ENCODE data around the gene GLOD4. TPM values are rescaled to one million over a fixed set of nuclear protein-coding genes. Genes with fewer than 3 reads are reported as not detected.

Gene GLOD4
- total RNA-seq, 1 donor from 2014 or later, result 79.9 TPM

GRCh38 chr17:725084-725483 lies 57.0 kb downstream of the GLOD4 start:
- H3K4me1 Mint-ChIP-seq (ENCODE audit: low read depth), result peaks cover 6% of the 10 kb centered on the region
- no peaks in the 10 kb centered on the region for H3K9me3 Mint-ChIP-seq (ENCODE audit: low read depth)
- TF ChIP-seq, protein P1, sequence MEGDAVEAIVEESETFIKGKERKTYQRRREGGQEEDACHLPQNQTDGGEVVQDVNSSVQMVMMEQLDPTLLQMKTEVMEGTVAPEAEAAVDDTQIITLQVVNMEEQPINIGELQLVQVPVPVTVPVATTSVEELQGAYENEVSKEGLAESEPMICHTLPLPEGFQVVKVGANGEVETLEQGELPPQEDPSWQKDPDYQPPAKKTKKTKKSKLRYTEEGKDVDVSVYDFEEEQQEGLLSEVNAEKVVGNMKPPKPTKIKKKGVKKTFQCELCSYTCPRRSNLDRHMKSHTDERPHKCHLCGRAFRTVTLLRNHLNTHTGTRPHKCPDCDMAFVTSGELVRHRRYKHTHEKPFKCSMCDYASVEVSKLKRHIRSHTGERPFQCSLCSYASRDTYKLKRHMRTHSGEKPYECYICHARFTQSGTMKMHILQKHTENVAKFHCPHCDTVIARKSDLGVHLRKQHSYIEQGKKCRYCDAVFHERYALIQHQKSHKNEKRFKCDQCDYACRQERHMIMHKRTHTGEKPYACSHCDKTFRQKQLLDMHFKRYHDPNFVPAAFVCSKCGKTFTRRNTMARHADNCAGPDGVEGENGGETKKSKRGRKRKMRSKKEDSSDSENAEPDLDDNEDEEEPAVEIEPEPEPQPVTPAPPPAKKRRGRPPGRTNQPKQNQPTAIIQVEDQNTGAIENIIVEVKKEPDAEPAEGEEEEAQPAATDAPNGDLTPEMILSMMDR (IDR thresholded peaks at IDR 0.05; ENCODE audit: unreplicated experiment), result no peak
- no peak overlapping the region for H3K4me3 Mint-ChIP-seq (ENCODE audit: low read depth)
- H3K27ac Mint-ChIP-seq, result no peak overlapping the region
- no peak for DNase-seq (ENCODE audit: low spot score, unreplicated experiment)
- H3K36me3 Mint-ChIP-seq (ENCODE audit: insufficient read depth), result no peaks in the 10 kb centered on the region
- no peaks in the 10 kb centered on the region for H3K27me3 Mint-ChIP-seq

DNA sequence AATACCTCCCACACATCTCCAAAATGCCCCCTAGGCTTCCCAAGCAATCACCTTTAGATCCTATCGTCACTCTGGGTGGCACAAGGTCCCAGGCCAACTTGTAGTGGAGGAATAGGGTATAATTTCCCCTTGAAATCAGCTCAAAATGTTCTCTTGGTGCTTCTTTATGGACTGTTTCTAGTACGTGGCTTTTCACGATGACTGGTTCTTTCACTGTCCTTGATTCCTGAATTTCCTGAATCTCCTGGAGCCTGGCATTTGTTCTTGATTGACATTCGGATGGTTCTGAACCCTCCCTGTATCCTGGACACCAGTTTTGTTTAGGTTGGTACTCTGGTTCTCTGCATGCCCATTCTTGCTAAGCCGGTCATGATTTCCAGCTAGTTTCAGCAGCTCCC lies 60.5 kb downstream of the GLOD4 start:
- Mint-ChIP-seq H3K4me1 (ENCODE audit: low read depth) (peaks cover 12% of the 10 kb centered on the region), H3K27ac (no peak overlapping the region), H3K27me3 (no peaks in the 10 kb centered on the region), H3K36me3 (ENCODE audit: insufficient read depth) (peaks cover 5% of the 10 kb centered on the region), H3K4me3 (ENCODE audit: low read depth) (no peak overlapping the region), H3K9me3 (ENCODE audit: low read depth) (no peaks in the 10 kb centered on the region)
- TF ChIP-seq, protein P1 (IDR thresholded peaks at IDR 0.05; ENCODE audit: unreplicated experiment), result no peak
- no peak for DNase-seq (ENCODE audit: low spot score, unreplicated experiment)

DNA sequence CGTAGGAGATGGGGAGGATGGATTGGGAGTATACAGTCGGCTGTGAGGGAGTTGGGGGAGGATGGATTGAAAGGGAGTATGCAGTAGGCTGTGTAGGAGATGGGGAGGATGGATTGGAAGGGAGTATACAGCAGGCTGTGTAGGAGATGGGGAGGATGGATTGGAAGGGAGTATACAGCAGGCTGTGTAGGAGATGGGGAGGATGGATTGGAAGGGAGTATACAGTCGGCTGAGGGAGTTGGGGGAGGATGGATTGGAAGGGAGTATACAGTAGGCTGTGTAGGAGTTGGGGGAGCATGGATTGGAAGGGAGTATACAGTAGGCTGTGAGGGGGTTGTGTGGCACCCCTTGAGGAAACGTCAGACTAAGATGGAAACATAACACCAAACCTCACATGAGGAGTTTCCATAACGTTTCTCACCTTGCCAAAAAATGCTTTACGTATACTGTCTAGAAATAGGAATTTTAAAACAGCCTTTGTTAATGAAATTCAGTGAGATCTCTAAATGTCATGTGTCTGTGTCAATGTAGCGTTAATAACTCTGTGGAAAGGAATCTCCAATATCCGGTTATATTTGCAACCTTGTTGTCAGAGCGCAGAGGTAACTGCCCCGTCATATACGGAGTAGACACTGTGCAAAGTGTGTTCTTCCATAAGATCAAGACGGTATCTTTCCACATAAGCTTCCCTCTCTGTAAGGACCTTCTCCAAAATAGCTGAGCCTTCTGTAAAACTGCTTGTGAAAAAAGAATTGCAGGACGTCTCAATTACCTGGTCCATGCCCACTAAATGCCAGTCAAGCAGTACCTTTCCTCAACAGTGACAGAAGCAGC lies 61.2 kb downstream of the GLOD4 start:
- Mint-ChIP-seq H3K4me3 (ENCODE audit: low read depth) (no peak overlapping the region), H3K27me3 (no peaks in the 10 kb centered on the region), H3K27ac (no peak overlapping the region), H3K36me3 (ENCODE audit: insufficient read depth) (peaks cover 5% of the 10 kb centered on the region), H3K9me3 (ENCODE audit: low read depth) (no peaks in the 10 kb centered on the region), H3K4me1 (ENCODE audit: low read depth) (peaks cover 12% of the 10 kb centered on the region)
- DNase-seq (ENCODE audit: low spot score, unreplicated experiment), result no peak
- TF ChIP-seq, protein P1 (IDR thresholded peaks at IDR 0.05; ENCODE audit: unreplicated experiment), result no peak

- Mint-ChIP-seq H3K4me3 (ENCODE audit: low read depth) (no peak overlapping the region), H3K36me3 (ENCODE audit: insufficient read depth) (peaks cover 5% of the 10 kb centered on the region), H3K27ac (peak overlapping the region; percentile 85), H3K9me3 (ENCODE audit: low read depth) (no peaks in the 10 kb centered on the region), H3K27me3 (no peaks in the 10 kb centered on the region), H3K4me1 (ENCODE audit: low read depth) (peaks cover 22% of the 10 kb centered on the region)
- TF ChIP-seq, protein P1 (IDR thresholded peaks at IDR 0.05; ENCODE audit: unreplicated experiment), result no peak
- no peak for DNase-seq (ENCODE audit: low spot score, unreplicated experiment)
Measured at GRCh38 chr17:718075-718474, 64.0 kb downstream of the GLOD4 start.

Other genes with a start within 250 kb of the GLOD4 start
- gene VPS53, start 67.4 kb downstream of the GLOD4 start, total RNA-seq, result 75.2 and 87.4 TPM in 2 replicates
- gene TLCD3A, start 49.7 kb downstream of the GLOD4 start, total RNA-seq, result 27.2 and 28.0 TPM in 2 replicates
- 39.8 and 43.2 TPM in 2 replicates for gene GEMIN4, start 30.0 kb downstream of the GLOD4 start, total RNA-seq
- 14.5 and 17.9 TPM in 2 replicates for gene MRM3, start 73 bp upstream of the GLOD4 start, total RNA-seq
- gene NXN, start 197.5 kb upstream of the GLOD4 start, total RNA-seq, result 53.1 and 56.0 TPM in 2 replicates
- gene TIMM22, start 214.8 kb upstream of the GLOD4 start, total RNA-seq, result 14.1 and 14.3 TPM in 2 replicates